CD4-positive, alpha-beta T cell treated with Interleukin-6 for 4 hours (primary cell): ENCODE data around the gene FOXP1.

ENCODE experiments used
- DNase-seq: peaks from one replicate; pipeline ENCODE4 v3.0.0-alpha.2; 2020; ENCODE audit warnings: mixed read lengths

The FOXP1 gene

GRCh38 chr3:71393745-71394144, 189.8 kb downstream of the FOXP1 start:
- no peak for DNase-seq

- DNase-seq, result no peak
These were observed 190.4 kb downstream of the FOXP1 start for GRCh38 chr3:71393093-71393492.

GRCh38 chr3:71392251-71392650, 191.3 kb downstream of the FOXP1 start:
- no peak for DNase-seq

- no peak for DNase-seq
These were observed 192.2 kb downstream of the FOXP1 start for GRCh38 chr3:71391361-71391760.

GRCh38 chr3:71389911-71390573, 193.5 kb downstream of the FOXP1 start:
- DNase-seq, result peak; percentile 55

GRCh38 chr3:71389191-71389590, 194.3 kb downstream of the FOXP1 start:
- DNase-seq, result no peak

GRCh38 chr3:71388535-71389120, 194.9 kb downstream of the FOXP1 start:
- DNase-seq, result no peak

GRCh38 chr3:71387586-71387985, 195.9 kb downstream of the FOXP1 start:
- DNase-seq, result no peak

GRCh38 chr3:71384837-71385716, 198.5 kb downstream of the FOXP1 start:
- no peak for DNase-seq

GRCh38 chr3:71384388-71384787, 199.1 kb downstream of the FOXP1 start:
- no peak for DNase-seq

- DNase-seq, result no peak
These were observed 203.4 kb downstream of the FOXP1 start for GRCh38 chr3:71380096-71380495.

GRCh38 chr3:71378509-71378908, 205.0 kb downstream of the FOXP1 start:
- DNase-seq, result no peak

GRCh38 chr3:71376911-71377310, 206.6 kb downstream of the FOXP1 start:
- DNase-seq, result no peak

- no peak for DNase-seq
These were observed 207.0 kb downstream of the FOXP1 start for GRCh38 chr3:71376503-71376902.

- no peak for DNase-seq
These were observed 208.9 kb downstream of the FOXP1 start for GRCh38 chr3:71374582-71374981.

- peak; percentile 55 for DNase-seq
These were observed 210.5 kb downstream of the FOXP1 start for GRCh38 chr3:71372911-71373637.

GRCh38 chr3:71372241-71372768, 211.2 kb downstream of the FOXP1 start:
- peak; percentile 33 for DNase-seq

GRCh38 chr3:71371282-71371681, 212.2 kb downstream of the FOXP1 start:
- no peak for DNase-seq

- DNase-seq, result no peak
These were observed 213.1 kb downstream of the FOXP1 start for GRCh38 chr3:71370467-71370866.

- no peak for DNase-seq
These were observed 213.7 kb downstream of the FOXP1 start for GRCh38 chr3:71369701-71370391.

- DNase-seq, result peak; percentile 22
These were observed 216.4 kb downstream of the FOXP1 start for GRCh38 chr3:71366988-71367604.
